HG03280 (cell line): ENCODE results near the gene EML2.
"Not testable (repeated sequence)": the region's sequence is repeated elsewhere in the genome, so short reads cannot be mapped to it uniquely, and the experiment has no call there.

ENCODE experiments used
- ATAC-seq: cut with Tn5 transposase; IDR thresholded peaks from one replicate; pipeline ENCODE4 v1.9.1; 2021; ENCODE audit warnings: mild to moderate bottlenecking, moderate library complexity; ENCODE audit not compliant: unreplicated experiment

Gene EML2

GRCh38 chr19:45650722-45651121, 11.5 kb upstream of the EML2 start:
- no peak for ATAC-seq

- ATAC-seq: no peak
These were observed 7.1 kb upstream of the EML2 start for GRCh38 chr19:45646345-45646698.

GRCh38 chr19:45645631-45646344, 6.6 kb upstream of the EML2 start:
- peak; percentile 28 for ATAC-seq

GRCh38 chr19:45645068-45645630, 6.0 kb upstream of the EML2 start:
- no peak for ATAC-seq

- ATAC-seq: no peak
These were observed 5.0 kb upstream of the EML2 start for GRCh38 chr19:45643927-45644771.

- peak; percentile 26 for ATAC-seq
These were observed 4.1 kb upstream of the EML2 start for GRCh38 chr19:45643024-45643926.

- ATAC-seq: peak; percentile 39
These were observed 2.3 kb upstream of the EML2 start for GRCh38 chr19:45641274-45642105.

- no peak for ATAC-seq
These were observed 1.7 kb upstream of the EML2 start for GRCh38 chr19:45640849-45641273.

GRCh38 chr19:45637890-45638667, 1.1 kb downstream of the EML2 start:
- no peak for ATAC-seq

GRCh38 chr19:45636902-45637301, 2.3 kb downstream of the EML2 start:
- no peak for ATAC-seq

GRCh38 chr19:45636275-45636674, 2.9 kb downstream of the EML2 start:
- ATAC-seq: no peak

- no peak for ATAC-seq
These were observed 6.6 kb downstream of the EML2 start for GRCh38 chr19:45632468-45633196.

- no peak for ATAC-seq
These were observed 8.7 kb downstream of the EML2 start for GRCh38 chr19:45630463-45630862.

- ATAC-seq: no peak
These were observed 9.5 kb downstream of the EML2 start for GRCh38 chr19:45629704-45630103.

GRCh38 chr19:45628219-45628618, 11.0 kb downstream of the EML2 start:
- ATAC-seq: not testable (repeated sequence)

GRCh38 chr19:45623984-45624383, 15.2 kb downstream of the EML2 start:
- ATAC-seq: no peak

- no peak for ATAC-seq
These were observed 17.2 kb downstream of the EML2 start for GRCh38 chr19:45621976-45622503.

GRCh38 chr19:45621389-45621788, 17.8 kb downstream of the EML2 start:
- no peak for ATAC-seq

GRCh38 chr19:45616704-45617017, 22.5 kb downstream of the EML2 start:
- ATAC-seq: no peak
